Mesothelial cell of epicardium (in vitro differentiated cells): Measurements from ENCODE around the gene PARD3B. TPM values are rescaled to one million over a fixed set of nuclear protein-coding genes. Genes with fewer than 3 reads are reported as not detected.

Experiments used
- DNase-seq, 2 experiments: peaks; one replicate each; pipeline ENCODE4 v3.0.0; 2021; ENCODE audit warnings: low spot score in 2 of 2; ENCODE audit not compliant: unreplicated experiment in 2 of 2
- H3K27ac Mint-ChIP-seq: 2 replicates; pipeline ENCODE4 v1.8.0; 2021; ENCODE audit warnings: mixed read lengths
- H3K27me3 Mint-ChIP-seq: 2 replicates; pipeline ENCODE4 v1.8.0; 2021; ENCODE audit warnings: low read depth, mixed read lengths
- H3K36me3 Mint-ChIP-seq: 2 replicates; pipeline ENCODE4 v1.8.0; 2021; ENCODE audit warnings: mixed read lengths
- H3K4me1 Mint-ChIP-seq: 2 replicates; pipeline ENCODE4 v1.8.0; 2021; ENCODE audit warnings: mixed read lengths
- H3K4me3 Mint-ChIP-seq: 2 replicates; pipeline ENCODE4 v1.8.0; 2021; ENCODE audit warnings: mild to moderate bottlenecking, moderate library complexity, mixed read lengths
- H3K9me3 Mint-ChIP-seq: 2 replicates; pipeline ENCODE4 v1.8.0; 2021; ENCODE audit warnings: mixed read lengths
- CTCF ChIP-seq: fragments of 200-600 bp; sonication (generic); IDR thresholded peaks from one replicate; pipeline ENCODE4 v1.5.0; 2021; ENCODE audit warnings: antibody characterized with exemption; ENCODE audit not compliant: unreplicated experiment
- total RNA-seq: library from RNA; stranded (reverse); gene quantifications from 3 replicates; pipeline ENCODE4 v1.2.1, GENCODE V29; 2021

Gene PARD3B
- total RNA-seq, 1 donor from 2014 or later, result 23.4 TPM

GRCh38 chr2:204900487-204900886, 355.2 kb downstream of the PARD3B start:
- Mint-ChIP-seq H3K4me1 (peaks cover 12% of the 10 kb centered on the region), H3K27ac (peak overlapping the region; percentile 74), H3K36me3 (peaks cover 17% of the 10 kb centered on the region), H3K27me3 (no peaks in the 10 kb centered on the region), H3K4me3 (no peak overlapping the region), H3K9me3 (peaks cover 22% of the 10 kb centered on the region)
- no peak for DNase-seq
- no peak for TF ChIP-seq CTCF

DNA sequence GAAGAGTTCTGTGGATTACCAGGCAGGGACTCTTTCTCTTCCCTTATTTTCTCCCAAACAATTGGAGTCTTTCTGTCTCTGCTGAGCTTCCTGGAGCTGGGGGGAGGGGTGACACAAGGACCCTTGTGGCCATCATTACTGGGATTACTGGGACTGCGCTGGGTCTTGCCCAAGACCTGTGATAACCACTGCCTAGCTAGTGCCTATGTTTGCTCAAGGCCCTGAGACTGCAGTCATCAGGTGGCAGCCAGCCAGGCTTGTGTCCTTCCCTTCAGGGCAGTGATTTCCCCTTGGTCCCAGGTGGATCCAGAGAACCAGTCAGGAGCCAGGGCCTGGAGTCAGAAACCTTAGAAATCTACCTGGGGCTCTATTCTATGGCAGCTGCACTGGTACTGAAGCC, 355.6 kb downstream of the PARD3B start:
- DNase-seq, result no peak
- TF ChIP-seq CTCF, result no peak
- Mint-ChIP-seq H3K27me3 (no peaks in the 10 kb centered on the region), H3K9me3 (peaks cover 22% of the 10 kb centered on the region), H3K36me3 (peaks cover 17% of the 10 kb centered on the region), H3K27ac (peak overlapping the region; percentile 74), H3K4me1 (peaks cover 15% of the 10 kb centered on the region), H3K4me3 (no peak overlapping the region)

DNA sequence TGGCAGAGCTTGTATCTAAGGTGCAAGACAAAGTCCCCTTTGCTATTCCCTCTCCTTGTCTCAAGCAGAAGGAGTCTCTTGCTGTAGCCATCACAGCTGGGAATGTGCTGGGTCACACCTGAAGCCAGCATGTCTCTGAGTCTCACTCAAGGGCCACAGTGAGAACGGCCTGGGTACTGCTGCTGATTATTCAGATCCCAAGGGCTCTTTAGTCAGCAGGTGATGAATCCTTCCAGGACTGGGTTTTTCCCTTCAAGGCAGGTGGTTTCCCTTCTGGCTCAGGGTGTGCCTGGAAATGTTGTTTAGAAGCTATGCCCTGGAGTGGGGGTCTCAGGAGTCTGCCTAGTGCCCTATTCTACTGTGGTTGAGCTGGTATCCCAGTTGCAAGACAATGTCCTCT, 356.3 kb downstream of the PARD3B start:
- H3K4me3 Mint-ChIP-seq, result no peak overlapping the region
- TF ChIP-seq CTCF, result no peak
- H3K4me1 Mint-ChIP-seq, result peaks cover 16% of the 10 kb centered on the region
- no peaks in the 10 kb centered on the region for H3K27me3 Mint-ChIP-seq
- DNase-seq, result no peak
- H3K9me3 Mint-ChIP-seq, result peaks cover 22% of the 10 kb centered on the region
- no peak overlapping the region for H3K27ac Mint-ChIP-seq
- peaks cover 17% of the 10 kb centered on the region for H3K36me3 Mint-ChIP-seq

GRCh38 chr2:204909791-204910190, 364.5 kb downstream of the PARD3B start:
- Mint-ChIP-seq H3K36me3 (no peaks in the 10 kb centered on the region), H3K4me3 (no peak overlapping the region), H3K27me3 (no peaks in the 10 kb centered on the region), H3K4me1 (peaks cover 4% of the 10 kb centered on the region), H3K9me3 (no peaks in the 10 kb centered on the region), H3K27ac (no peak overlapping the region)
- TF ChIP-seq CTCF, result no peak
- no peak for DNase-seq

DNA sequence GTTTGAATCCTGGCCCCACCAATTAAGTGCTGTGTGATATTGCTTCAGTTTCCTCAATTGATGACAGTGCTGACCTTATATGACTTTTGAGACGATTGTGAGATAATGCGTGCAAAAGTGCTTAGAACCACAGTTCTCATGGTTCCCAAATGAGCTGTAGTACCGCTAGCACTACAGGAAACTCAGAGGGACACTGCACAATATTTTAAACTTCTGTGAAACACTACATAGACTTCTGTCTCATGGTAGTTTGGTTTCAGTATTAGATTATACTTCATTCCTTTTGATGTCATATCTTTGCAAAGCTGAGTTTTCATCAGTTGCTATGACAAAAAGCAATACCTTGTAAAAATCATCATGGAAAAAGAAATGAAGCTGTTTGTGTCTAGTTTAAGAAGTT, 368.0 kb downstream of the PARD3B start:
- H3K4me3 Mint-ChIP-seq, result no peak overlapping the region
- no peaks in the 10 kb centered on the region for H3K4me1 Mint-ChIP-seq
- no peak for TF ChIP-seq CTCF
- no peaks in the 10 kb centered on the region for H3K36me3 Mint-ChIP-seq
- DNase-seq, result no peak
- no peaks in the 10 kb centered on the region for H3K9me3 Mint-ChIP-seq
- H3K27me3 Mint-ChIP-seq, result no peaks in the 10 kb centered on the region
- H3K27ac Mint-ChIP-seq, result no peak overlapping the region

DNA sequence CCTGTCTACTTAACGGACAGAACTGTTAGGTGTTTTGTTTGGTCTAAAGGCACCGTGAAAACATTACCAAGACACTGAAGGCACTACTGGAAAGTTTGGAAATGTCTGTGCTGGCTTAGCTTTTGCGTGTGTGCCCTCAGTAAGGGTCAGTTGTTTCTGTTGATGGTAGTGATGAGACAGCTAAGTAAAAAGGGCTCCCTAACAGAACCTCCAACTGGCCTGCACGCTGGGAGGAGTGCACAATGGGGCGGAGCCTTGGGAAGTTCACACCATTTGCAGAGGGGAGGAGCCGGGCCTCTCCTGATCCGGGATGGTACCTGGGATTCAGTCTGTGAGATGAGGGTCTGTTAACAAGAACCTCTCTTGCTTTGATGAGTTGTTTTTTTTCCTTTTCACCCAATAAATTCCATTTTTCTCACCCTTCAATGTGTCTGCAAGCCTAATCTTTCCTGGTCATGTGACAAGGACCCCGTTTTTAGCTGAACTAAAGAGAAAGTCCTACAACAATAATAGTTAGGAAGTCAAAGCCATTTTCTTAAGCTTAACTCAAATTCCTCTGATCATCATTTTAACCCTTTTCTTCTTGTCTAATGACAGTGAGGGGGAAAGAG, 368.7 kb downstream of the PARD3B start:
- no peak overlapping the region for H3K27ac Mint-ChIP-seq
- H3K36me3 Mint-ChIP-seq, result no peaks in the 10 kb centered on the region
- no peak for DNase-seq
- H3K9me3 Mint-ChIP-seq, result no peaks in the 10 kb centered on the region
- no peaks in the 10 kb centered on the region for H3K27me3 Mint-ChIP-seq
- H3K4me1 Mint-ChIP-seq, result no peaks in the 10 kb centered on the region
- H3K4me3 Mint-ChIP-seq, result no peak overlapping the region
- TF ChIP-seq CTCF, result no peak
